Ectodermal cell (in vitro differentiated cells): ENCODE results near the gene NOS3. TPM values are rescaled to one million over a fixed set of nuclear protein-coding genes. Genes with fewer than 3 reads are reported as not detected.

Source experiments
- H3K27ac ChIP-seq: 2 replicates; pipeline ENCODE4 v1.7.0; 2013; ENCODE audit warnings: mild to moderate bottlenecking, low read depth, low read length; ENCODE audit not compliant: insufficient read depth, poor library complexity, severe bottlenecking
- H3K27me3 ChIP-seq: 2 replicates; pipeline ENCODE4 v1.7.0; 2013; ENCODE audit warnings: mild to moderate bottlenecking, low read length; ENCODE audit not compliant: insufficient read depth, control insufficient read depth, poor library complexity, severe bottlenecking
- H3K36me3 ChIP-seq: one replicate; pipeline ENCODE4 v1.7.0; 2013; ENCODE audit warnings: low read length; ENCODE audit not compliant: control insufficient read depth, insufficient read depth
- H3K4me1 ChIP-seq: one replicate; pipeline ENCODE4 v1.7.0; 2013; ENCODE audit warnings: low read length; ENCODE audit not compliant: control insufficient read depth, insufficient read depth
- H3K4me3 ChIP-seq: 2 replicates; pipeline ENCODE4 v1.7.0; 2013; ENCODE audit warnings: low read depth, low read length, control low read depth; ENCODE audit not compliant: insufficient read depth
- H3K9me3 ChIP-seq: 2 replicates; pipeline ENCODE4 v1.7.0; 2013; ENCODE audit warnings: mild to moderate bottlenecking, low read length, moderate library complexity; ENCODE audit not compliant: control insufficient read depth
- WGBS, 2 experiments: methylation state at CpG; one replicate each; pipeline ENCODE4 v1.1.7; 2013; ENCODE audit warnings: missing lambda C conversion rate in 2 of 2; 5-methylcytosine and 5-hydroxymethylcytosine counted together
- polyA plus RNA-seq, 4 experiments: library from polyadenylated mRNA; stranded (reverse); fragments of 50-300 nt; gene quantifications; one replicate each; pipeline ENCODE4 v1.2.3, GENCODE V29; 2013

Gene NOS3
- 9.4 TPM for polyA plus RNA-seq (2013, experiment 1 of 4)
- polyA plus RNA-seq (2013, experiment 2 of 4), result 9.1 TPM
- polyA plus RNA-seq (2013, experiment 3 of 4), result 12.1 TPM
- polyA plus RNA-seq (2013, experiment 4 of 4), result 11.8 TPM

DNA sequence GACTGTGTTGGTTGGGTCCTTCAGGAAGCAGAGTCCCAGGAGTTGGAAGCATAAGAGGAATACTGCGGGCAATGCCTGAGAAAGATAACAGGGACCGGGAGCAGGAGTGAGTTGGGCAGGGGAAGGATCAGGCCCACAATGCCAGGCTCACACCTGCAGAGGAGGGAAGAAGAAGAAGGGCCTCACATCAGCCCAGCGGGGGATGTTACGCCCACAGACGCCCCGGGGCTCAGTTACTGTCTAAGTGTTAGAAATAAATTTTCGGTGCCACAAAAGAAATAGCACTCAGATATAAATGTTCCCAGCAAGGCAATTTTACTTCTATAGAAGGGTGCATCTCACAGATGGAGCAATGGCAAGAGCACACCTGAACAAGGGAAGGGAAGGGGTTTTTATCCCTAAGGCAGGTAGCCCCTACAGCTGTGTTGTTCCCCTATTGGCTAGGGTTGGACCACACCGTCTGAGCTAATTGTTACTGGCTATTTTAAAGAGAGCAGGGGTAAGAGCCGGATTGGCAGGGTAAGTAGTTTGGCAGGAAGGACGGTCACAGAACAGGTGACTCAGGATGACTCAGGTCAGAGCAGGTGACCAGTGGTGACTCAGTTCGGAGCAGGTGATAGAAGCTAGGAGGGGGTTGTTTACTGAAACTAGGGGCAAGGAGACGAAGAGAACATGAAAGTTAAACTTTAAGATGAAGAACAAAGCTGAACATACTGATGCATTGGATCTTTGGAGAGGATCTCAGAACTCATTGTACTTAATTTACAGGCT, at the start of gene NOS3:
NOS3 (plus strand) TSS at position 602 of the 771 bp plus-strand sequence. CDS start 2,787 bp downstream, outside the sequence.
- Histone ChIP-seq H3K27ac (no peak within 1 kb of the TSS), H3K4me3 (no peak within 1 kb of the TSS), H3K27me3 (no peaks in the 10 kb centered on the region), H3K9me3 (peaks cover 2% of the 10 kb centered on the region), H3K4me1 (peaks cover 22% of the 10 kb centered on the region), H3K36me3 (no peaks in the 10 kb centered on the region)
- 92 to 95% methylated on average over 12 of the region's 12 CpGs for WGBS, 2 experiments

DNA sequence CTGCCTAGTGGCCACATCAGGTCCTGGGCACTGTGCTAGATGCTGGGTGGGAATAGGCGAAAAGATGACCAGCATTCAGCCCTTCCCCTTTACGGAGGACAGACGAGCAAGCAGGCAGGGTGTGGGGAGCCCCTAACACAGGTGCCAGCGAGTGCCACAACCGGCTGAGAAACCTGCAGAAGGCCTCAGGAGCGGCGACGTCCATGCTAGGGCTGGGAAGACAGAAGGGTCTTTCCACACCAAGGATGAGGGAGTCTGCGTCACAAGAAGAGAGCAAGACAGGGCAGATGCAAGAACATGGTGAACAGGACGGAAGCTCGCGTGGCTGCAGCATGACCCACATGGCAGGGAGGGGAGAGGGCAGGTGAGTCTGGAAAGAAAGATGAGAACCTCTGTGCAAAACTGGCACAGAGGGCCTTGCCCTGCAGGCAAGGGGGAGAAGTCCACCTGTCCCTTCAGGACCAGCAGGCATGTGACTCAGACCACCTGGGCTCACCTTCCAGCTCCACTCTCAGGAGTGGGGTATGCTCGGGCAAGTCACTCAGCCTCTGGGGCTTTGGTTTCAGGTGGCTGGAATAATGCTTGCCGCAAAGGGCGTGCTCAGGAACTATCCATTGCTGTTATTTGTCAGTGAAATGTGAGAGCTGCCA, 49.3 kb upstream of the NOS3 start:
- H3K9me3 ChIP-seq, result no peaks in the 10 kb centered on the region
- H3K4me3 ChIP-seq, result no peak overlapping the region
- H3K27ac ChIP-seq, result no peak overlapping the region
- H3K4me1 ChIP-seq, result peaks cover 12% of the 10 kb centered on the region
- WGBS, 2 experiments, result 91 to 93% methylated on average over 15 of the region's 15 CpGs
- no peaks in the 10 kb centered on the region for H3K36me3 ChIP-seq
- H3K27me3 ChIP-seq, result no peaks in the 10 kb centered on the region

DNA sequence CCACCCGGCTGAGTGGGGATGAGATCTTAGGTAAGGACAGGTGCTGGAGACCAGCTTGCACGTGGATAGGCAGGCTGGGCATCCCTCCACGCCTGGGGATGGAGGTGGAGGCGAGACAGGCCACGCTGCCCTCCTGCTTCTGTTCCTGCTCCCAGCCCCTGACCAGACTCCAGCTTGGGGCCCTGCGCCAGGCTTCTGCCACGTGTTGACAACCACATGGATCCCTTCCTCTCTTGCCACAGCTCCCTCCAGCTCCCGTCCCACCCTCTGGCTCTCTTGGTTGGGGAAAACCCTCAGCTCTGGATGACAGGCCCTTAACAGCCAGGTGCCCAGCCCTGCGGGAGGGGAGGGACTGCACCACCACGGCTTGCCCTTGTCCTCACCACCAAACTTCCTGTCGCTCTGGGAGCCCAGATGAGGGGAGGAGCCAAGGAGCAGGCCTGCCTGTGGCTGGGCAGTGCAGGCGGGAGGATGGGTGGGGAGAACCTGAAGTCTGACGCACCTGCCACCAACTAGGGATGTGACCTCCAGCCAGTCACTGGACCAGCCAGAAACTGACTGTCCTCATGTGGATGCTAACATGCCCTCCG, 48.7 kb upstream of the NOS3 start:
- Histone ChIP-seq H3K27me3 (no peaks in the 10 kb centered on the region), H3K36me3 (no peaks in the 10 kb centered on the region), H3K27ac (no peak overlapping the region), H3K4me3 (no peak overlapping the region), H3K4me1 (peaks cover 18% of the 10 kb centered on the region), H3K9me3 (no peaks in the 10 kb centered on the region)
- WGBS, 2 experiments, result 66 to 73% methylated on average over 14 of the region's 14 CpGs

DNA sequence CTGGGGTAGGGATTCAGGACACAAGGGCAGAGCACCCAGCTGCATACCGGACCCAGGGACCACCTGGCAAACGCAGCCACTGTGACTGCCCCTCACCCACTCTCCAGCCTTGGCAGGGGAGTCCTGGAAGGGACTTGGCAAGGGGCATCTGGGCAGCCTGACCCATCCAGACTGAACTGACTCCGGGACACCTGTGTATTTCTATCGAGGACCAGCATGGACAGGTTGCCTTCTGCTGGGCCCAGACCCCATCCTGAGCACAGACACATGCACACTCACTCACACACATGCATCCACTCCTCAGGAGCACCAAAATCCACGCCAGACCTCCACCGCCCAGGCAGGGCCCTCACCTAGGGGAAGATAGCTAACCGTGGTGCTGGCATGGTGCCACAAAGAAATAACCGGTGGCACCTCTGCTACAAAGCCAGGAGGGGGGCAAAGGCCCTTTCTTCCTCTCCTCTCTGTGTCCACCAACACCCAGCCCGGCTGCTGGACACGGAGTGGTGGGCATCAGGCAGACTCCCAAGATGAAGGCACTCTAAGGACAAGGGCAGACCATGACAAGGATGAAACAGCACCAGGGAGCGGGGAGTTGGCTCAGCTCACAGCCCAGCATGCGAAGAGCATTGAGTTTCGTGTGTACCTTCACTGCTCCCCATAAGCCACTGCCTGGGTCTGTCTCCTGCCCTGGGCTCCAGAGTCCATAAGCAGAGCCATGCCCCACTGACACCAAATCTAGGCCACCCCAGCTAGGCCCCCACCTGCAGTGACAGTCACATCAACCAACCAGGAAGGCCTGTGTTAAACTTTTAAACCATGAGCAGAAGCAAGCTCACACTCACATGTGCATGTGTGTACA, 48.0 kb upstream of the NOS3 start:
- H3K27me3 ChIP-seq, result no peaks in the 10 kb centered on the region
- 91 to 92% methylated on average over 13 of the region's 13 CpGs for WGBS, 2 experiments
- H3K4me3 ChIP-seq, result no peak overlapping the region
- no peaks in the 10 kb centered on the region for H3K9me3 ChIP-seq
- H3K27ac ChIP-seq, result no peak overlapping the region
- peaks cover 25% of the 10 kb centered on the region for H3K4me1 ChIP-seq
- no peaks in the 10 kb centered on the region for H3K36me3 ChIP-seq

DNA sequence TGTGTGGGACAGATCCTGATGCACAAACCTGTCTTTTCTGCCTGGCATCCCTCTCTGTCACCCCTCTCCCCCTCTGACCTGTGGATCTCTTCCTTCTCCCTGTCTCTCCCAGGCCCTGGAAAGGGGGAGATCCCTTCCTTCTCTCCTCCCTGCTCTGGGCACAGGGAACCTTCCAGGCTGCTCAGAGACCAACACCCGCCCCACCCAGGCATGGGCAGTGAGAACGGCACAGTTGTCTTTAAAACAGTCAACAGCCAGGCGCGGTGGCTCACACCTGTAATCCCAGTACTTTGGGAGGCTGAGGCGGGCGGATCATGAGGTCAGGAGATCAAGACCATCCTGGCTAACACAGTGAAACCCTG, 47.4 kb upstream of the NOS3 start:
- peaks cover under 1% of the 10 kb centered on the region for H3K27me3 ChIP-seq
- H3K27ac ChIP-seq, result no peak overlapping the region
- H3K36me3 ChIP-seq, result no peaks in the 10 kb centered on the region
- H3K4me1 ChIP-seq, result peaks cover 31% of the 10 kb centered on the region
- H3K9me3 ChIP-seq, result no peaks in the 10 kb centered on the region
- no peak overlapping the region for H3K4me3 ChIP-seq
- WGBS, 2 experiments, result 90 to 91% methylated on average over 6 of the region's 6 CpGs

DNA sequence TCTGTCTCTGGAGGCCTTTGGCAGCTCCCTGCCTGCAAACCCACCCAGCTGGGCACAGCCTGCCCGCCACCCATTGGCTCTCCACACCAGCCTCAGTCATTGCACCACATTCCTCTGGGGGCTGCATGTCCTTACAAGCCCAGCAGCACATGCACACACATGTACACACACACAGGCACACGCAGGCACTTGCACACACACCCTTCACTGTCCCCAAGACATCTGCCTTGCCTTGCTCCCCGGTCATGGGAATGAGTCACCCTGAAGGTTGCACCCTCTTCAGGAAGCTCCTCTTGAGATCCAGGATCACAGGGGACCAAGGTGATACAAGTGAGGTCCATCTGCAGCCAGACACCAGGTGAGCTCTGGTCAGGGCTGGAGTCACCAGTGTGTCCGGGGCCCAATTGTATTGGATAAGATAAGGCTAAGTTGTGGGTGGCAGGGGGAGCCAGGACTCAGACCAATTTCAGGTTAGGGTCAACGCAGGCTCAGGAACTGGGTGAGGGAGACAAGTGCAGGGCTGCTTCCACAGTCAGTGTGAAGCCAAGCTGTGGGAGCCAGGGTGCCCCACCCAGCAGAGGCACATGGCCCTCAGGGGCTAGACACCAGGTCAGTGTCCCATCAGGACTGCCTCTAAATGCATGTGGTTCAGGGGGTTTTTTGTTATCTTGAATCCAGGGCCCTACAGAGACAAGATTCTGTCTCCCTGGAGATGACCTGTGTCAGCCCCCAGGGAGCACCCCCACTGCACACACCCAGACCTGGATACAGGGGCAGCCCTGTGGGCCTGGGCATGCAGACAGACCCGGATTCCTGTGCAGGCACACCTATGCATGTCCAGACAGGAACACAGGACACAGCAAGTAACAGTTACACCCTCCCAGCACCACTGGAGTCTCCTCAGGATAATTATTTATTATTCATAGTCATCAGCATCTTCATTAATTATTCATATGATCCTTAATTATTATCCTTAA, 46.5 kb upstream of the NOS3 start:
- Histone ChIP-seq H3K9me3 (no peaks in the 10 kb centered on the region), H3K27me3 (peaks cover 3% of the 10 kb centered on the region), H3K4me3 (no peak overlapping the region), H3K27ac (no peak overlapping the region), H3K36me3 (no peaks in the 10 kb centered on the region), H3K4me1 (peaks cover 39% of the 10 kb centered on the region)
- WGBS, 2 experiments, result 93 to 95% methylated on average over 6 of the region's 6 CpGs

DNA sequence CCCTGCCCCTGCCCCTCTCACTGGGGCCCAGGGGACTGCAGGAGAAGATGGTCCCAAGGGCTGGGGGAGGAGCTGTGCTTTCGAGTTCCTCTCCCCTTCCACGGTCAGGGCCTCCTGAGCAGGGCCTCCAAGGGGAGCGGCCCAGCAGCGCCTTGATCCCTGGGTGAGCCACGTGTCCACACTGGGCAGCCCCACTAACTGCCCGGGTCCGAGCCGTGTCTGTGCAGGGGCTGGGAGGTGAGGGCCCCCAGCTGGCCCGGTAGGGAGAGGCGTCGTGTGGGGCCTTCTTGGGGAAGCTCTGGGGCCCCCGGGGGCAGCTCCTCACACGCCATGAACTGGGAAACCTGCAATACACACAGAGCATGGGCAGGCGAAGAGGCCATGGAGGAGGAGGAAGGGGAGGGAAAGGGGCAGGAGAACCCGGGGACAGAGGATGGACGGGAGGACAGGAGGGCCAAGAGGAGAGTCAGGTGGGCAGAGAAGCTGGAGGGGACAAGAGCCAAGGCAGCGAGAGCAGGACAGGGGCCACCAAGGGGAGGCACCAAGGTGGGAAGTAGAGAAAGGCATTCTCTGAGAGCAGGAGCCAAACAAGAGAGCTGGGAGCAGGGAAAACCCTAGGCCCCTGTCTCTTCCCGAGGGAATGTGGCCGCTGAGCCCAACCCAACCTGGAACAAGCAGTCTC, 45.5 kb upstream of the NOS3 start:
- no peak overlapping the region for H3K27ac ChIP-seq
- H3K27me3 ChIP-seq, result peaks cover 3% of the 10 kb centered on the region

DNA sequence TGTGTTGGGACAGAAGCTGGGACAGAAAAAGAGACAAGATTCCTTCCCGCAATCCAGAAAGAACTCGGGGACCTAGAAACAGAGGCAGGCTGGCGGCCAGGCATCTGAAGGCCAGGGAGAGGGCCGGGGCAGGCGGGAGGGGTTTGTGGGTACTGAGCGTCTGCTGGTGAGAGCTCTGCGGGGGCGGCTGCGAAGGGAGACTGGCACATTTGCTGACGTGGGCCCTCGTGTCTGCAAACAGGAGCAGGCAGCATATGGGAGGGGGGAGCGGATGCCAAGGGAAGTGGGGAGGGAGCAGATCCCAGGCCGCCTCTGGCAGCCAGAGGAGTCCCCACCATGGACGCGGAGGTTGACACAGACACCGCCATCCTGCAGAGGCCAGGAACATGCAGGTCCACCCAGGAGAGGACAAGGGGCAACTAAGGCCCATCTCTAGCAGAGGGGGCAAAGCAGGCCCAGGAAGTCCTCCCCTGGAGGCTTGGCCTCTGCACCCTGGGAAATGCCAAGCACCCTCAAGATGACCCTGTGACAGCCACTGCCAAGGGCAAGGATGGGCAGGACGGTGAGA, 44.9 kb upstream of the NOS3 start:
- Histone ChIP-seq H3K27ac (no peak overlapping the region), H3K9me3 (no peaks in the 10 kb centered on the region), H3K4me1 (peaks cover 44% of the 10 kb centered on the region), H3K27me3 (peaks cover 3% of the 10 kb centered on the region), H3K36me3 (no peaks in the 10 kb centered on the region), H3K4me3 (no peak overlapping the region)
- WGBS, 2 experiments, result 78 to 81% methylated on average over 17 of the region's 17 CpGs

More for the DNA sequence above, 45.5 kb upstream of the NOS3 start:
- Histone ChIP-seq H3K36me3 (no peaks in the 10 kb centered on the region), H3K4me3 (no peak overlapping the region), H3K9me3 (no peaks in the 10 kb centered on the region), H3K4me1 (peaks cover 44% of the 10 kb centered on the region)
- WGBS, 2 experiments, result 75 to 79% methylated on average over 19 of the region's 19 CpGs
